Fibroblast of villous mesenchyme (primary cell): Measurements from ENCODE around the gene TFF2. TPM values are rescaled to one million over a fixed set of nuclear protein-coding genes. Genes with fewer than 3 reads are reported as not detected.

Experiments
- DNase-seq: peaks from one replicate; pipeline ENCODE4 v3.0.0-alpha.2; 2010; ENCODE audit warnings: low read depth
- H3K4me3 ChIP-seq: 2 replicates; pipeline ENCODE4 v1.5.1; 2011; ENCODE audit warnings: low read depth, mild to moderate bottlenecking, low read length
- total RNA-seq: library from RNA; depleted of rRNA; stranded (reverse); fragments of >200 nt; gene quantifications from 2 replicates; pipeline ENCODE4 v1.2.3, GENCODE V29; 2012
- TF ChIP-seq, protein P1 (sequence below): IDR thresholded peaks from 2 replicates; pipeline ENCODE4 v1.5.1; 2012; ENCODE audit warnings: low read depth, mild to moderate bottlenecking, low read length; ENCODE audit not compliant: insufficient read depth

The TFF2 gene, protein sequence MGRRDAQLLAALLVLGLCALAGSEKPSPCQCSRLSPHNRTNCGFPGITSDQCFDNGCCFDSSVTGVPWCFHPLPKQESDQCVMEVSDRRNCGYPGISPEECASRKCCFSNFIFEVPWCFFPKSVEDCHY
- total RNA-seq: not detected in 2 replicates

DNA sequence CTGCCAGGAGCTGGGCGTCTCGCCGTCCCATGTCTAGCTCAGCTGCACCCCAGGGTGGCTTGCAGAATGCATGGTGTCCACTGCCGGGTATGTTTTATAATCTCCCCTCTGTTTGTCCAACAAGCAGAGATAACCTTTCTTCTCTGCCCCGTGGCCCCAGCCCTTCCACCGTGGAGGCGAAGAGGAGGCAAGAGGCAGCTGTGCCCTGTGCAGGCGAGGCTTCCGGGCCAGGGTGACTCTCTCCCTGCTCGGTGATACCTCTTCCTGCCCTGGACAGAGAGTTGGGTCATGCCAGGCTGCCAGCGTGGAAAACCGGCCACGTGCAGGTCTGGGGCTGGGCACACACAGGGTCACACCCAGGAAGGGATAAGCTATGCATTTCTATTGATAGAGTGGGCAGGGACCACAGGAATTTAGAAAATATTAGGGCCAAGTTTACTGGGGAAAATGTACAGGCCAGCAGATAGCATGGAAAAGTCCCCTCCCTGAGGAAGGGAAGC, at the start of gene TFF2:
TSS of gene TFF2 (minus strand) at position 68 of the 500 bp plus-strand sequence. CDS start at position 31, 37 bp downstream.
- H3K4me3 ChIP-seq: no peak within 1 kb of the TSS
- DNase-seq: no peak

DNA sequence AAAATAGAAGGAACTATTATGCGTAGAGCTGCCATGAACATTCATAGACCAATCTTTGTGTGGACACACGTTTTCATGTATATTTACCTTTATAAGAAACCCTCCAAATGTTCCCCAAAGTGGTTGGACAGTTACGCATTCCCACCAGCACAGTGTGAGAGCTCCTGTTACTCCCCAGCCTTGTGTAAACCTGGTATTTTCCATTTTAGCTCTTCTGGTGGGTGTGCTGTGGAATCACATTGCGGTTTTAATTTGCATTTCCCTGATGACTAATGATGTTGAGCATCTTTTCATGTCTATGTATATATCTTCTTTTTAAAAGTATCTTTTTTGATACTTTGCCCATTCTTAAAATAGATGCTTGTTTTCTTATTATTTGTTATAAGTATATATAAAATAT, 49.7 kb upstream of the TFF2 start:
- TF ChIP-seq, protein P1, sequence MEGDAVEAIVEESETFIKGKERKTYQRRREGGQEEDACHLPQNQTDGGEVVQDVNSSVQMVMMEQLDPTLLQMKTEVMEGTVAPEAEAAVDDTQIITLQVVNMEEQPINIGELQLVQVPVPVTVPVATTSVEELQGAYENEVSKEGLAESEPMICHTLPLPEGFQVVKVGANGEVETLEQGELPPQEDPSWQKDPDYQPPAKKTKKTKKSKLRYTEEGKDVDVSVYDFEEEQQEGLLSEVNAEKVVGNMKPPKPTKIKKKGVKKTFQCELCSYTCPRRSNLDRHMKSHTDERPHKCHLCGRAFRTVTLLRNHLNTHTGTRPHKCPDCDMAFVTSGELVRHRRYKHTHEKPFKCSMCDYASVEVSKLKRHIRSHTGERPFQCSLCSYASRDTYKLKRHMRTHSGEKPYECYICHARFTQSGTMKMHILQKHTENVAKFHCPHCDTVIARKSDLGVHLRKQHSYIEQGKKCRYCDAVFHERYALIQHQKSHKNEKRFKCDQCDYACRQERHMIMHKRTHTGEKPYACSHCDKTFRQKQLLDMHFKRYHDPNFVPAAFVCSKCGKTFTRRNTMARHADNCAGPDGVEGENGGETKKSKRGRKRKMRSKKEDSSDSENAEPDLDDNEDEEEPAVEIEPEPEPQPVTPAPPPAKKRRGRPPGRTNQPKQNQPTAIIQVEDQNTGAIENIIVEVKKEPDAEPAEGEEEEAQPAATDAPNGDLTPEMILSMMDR: no peak
- no peak overlapping the region for H3K4me3 ChIP-seq
- DNase-seq: no peak

More for the DNA sequence above, at the start of gene TFF2:
- TF ChIP-seq, protein P1: no peak

DNA sequence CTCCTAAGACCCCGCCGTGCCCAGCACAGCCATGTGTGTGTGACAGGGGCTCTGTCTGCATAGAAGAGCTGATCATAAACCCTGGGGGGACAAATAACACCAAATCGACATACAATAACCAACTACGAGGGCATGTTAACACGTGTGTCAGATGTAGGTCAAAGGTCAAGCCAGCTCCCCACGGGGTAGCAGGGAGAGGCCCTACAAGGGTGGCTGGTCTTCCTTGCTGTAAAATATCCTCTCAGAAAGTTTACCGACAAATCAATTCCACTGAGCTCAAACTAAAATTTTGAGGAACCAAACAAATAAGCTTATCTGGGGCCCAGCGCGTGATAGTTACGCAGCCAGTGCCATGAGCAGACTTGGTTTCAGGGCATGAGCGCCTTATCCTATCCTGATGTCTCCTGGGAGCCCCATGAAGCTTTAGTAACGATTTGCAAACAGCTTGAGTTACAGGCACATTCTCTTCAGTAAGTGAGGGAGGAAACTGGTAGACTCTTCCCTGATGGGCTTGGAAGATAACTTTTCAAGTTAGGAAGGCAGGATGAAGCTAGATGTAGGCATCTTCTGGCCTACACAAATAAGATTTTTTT, 47.7 kb upstream of the TFF2 start:
- TF ChIP-seq, protein P1: no peak
- H3K4me3 ChIP-seq: no peak overlapping the region
- DNase-seq: no peak

DNA sequence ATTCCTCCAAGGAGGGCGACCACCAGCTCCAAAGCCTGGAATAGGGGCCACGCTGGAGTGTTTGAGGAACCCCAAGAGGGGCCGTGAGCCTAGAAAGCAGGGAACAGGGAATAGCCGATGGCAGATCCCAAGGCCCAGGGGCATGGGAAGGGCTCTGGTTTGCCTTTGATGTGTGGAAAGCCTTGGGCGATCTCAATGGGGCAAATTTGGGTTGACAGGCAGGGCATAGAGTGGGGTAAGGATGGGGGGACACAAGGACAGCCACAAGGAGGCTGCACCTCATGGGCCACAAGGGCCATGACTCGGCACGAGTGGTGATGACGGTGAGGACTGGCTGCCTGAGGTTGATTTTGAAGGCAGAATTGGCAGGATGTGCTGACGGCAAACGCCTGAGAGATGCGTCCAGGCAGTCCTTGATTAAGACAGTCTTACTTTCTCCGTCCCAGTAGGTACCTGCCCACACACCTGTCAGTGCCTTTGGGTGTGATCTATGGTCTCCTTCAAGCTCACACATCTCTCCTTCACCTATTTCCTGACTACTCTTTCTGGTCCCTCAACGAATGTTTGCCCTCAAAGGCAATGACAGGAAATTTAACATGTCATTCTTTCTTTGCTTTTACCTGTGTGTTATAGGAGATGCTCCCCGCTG, 47.1 kb upstream of the TFF2 start:
- TF ChIP-seq, protein P1: no peak
- DNase-seq: no peak
- H3K4me3 ChIP-seq: no peak overlapping the region

DNA sequence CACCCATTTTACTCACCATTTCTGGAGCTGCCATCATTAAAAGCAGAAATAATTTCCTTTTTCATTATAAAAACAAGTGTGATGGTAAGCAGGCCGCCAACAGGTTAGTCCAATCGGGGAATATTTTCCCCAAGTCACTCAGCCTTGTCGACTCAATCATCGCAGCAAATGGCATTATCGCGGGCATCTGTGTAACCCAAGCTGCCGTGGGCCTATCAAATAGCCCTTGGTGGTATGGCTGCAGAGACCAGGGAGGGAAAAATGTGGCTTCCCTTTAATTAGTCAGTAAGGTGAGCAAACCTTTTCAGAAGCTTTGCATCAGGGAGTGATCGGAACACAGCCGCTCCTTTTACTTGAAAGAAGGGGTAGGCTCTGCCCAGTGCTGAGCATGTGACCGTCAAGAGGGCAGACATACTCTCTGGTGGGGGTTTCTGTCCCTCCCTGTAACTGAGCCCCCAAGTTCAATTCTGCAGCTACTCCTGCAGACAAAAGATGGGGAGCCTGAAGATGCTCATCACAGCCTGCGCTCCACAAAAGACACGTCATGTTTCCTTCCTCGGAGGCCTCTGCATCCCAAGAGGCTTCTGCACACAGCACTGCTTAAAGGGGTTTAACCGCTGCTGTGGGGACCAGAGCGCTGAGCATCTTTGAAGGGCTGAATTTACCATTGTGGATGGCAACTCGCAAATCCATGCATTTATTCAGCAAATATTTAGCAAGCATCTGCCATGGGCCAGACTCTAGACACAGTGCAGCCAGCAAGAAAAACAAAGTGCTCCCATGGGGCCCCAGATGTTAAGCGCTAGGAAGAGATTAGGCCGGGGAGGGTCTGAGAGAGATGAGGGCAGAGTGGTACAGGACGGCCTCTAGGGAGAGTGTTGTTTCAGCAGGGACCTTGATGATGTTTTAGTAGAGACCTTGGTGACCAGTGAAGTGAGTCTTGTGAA, 46.3 kb upstream of the TFF2 start:
- DNase-seq: no peak
- TF ChIP-seq, protein P1: no peak
- H3K4me3 ChIP-seq: no peak overlapping the region

DNA sequence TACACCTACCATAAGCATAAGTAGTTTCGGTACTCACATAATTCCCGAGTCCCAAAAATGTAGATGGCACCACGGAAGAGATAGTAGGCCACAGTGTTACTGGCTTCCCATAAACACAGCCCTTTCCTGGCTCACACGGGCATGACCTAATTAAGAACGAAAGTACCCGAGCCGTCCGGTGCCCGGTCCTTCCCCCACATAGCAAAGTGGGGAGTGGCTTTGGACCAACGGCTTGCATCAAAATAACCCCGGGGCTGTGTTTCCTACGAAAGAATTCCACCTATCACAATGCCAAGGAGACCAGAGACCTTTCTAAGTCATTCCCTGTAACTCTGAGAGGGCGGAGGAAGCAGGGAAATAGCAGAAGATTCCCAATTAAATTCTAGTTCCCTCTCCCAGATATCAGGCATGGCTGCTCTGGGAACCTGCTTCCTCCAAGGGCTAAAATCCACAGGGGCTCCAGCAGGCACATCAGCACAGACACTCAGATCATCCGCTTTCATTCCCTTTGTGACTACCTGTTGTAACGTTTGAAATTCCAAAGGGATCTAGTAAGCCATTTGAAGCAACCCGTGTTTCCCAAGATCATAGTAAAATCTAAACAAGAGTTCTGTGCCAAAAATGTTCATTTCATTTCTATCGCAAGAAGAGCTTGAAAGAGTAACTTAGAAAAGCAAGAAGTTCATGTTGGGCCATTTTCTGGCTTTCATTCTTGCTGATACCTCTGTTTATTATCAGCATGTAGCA, 45.3 kb upstream of the TFF2 start, which contains the start of gene TMPRSS3:
TSS of gene TMPRSS3 (minus strand) at position 148 of the 747 bp plus-strand sequence. CDS start 635 bp downstream, outside the sequence.
- TF ChIP-seq, protein P1: no peak
- DNase-seq: no peak
- H3K4me3 ChIP-seq: no peak within 1 kb of the TSS
